ENCODE data around the gene NR1H2.

DNA sequence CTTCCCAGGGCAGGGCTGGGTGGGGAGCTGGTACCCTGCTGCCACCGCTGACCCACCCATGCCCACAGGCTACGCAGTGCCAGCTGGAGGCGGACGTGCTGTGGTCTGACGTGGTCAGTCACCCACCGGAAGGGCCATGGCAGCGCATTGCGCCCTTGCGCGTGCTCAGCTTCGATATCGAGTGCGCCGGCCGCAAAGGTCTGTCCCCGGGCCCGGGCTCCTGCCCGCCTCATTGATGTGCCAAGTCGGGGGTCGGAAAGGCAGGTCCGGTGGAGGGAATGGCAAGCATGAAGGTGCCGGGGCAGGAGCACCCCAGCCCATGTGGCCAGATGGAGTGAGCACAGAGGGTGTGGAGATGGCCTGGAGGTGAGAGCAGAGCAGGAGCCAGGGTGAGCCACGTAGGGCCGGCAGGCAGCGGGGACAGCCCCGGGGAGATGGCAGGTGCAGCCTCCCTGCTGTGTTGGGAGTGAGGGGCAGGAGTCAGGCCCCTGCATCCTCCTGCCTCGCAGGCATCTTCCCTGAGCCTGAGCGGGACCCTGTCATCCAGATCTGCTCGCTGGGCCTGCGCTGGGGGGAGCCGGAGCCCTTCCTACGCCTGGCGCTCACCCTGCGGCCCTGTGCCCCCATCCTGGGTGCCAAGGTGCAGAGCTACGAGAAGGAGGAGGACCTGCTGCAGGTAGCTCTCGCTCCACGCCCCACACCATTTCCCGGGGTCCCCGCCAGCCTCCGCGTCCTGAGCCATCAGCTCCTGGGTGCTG lies 26.5 kb downstream of the NR1H2 start:
- TF ChIP-seq, protein P1, sequence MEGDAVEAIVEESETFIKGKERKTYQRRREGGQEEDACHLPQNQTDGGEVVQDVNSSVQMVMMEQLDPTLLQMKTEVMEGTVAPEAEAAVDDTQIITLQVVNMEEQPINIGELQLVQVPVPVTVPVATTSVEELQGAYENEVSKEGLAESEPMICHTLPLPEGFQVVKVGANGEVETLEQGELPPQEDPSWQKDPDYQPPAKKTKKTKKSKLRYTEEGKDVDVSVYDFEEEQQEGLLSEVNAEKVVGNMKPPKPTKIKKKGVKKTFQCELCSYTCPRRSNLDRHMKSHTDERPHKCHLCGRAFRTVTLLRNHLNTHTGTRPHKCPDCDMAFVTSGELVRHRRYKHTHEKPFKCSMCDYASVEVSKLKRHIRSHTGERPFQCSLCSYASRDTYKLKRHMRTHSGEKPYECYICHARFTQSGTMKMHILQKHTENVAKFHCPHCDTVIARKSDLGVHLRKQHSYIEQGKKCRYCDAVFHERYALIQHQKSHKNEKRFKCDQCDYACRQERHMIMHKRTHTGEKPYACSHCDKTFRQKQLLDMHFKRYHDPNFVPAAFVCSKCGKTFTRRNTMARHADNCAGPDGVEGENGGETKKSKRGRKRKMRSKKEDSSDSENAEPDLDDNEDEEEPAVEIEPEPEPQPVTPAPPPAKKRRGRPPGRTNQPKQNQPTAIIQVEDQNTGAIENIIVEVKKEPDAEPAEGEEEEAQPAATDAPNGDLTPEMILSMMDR (IDR thresholded peaks at IDR 0.05; ENCODE audit: low read depth, low read length, missing input control), result no peak
- no peak for TF ChIP-seq MAX (IDR thresholded peaks at IDR 0.05)
- TF ChIP-seq EGR1 (IDR thresholded peaks at IDR 0.05; ENCODE audit: low read depth in 2 of 2), result no peak
- TF ChIP-seq NR2F2 (IDR thresholded peaks at IDR 0.05), result no peak
